ENCODE results near the gene SAMD1. TPM values are rescaled to one million over a fixed set of nuclear protein-coding genes. Genes with fewer than 3 reads are reported as not detected.

SAMD1 gene
- total and polyA plus RNA-seq, 9 donors, result 27.1 to 53.6 (median 44.6) TPM

- Histone ChIP-seq H3K27me3 (ENCODE audit: control insufficient read depth, insufficient read depth, low read length) (no peaks in the 10 kb centered on the region), H3K9me3 (replicated peaks; ENCODE audit: control insufficient read depth, low read depth, low read length) (no peaks in the 10 kb centered on the region), H3K27ac (ENCODE audit: low read length) (no peak overlapping the region), H3K4me3 (ENCODE audit: low read length) (no peak overlapping the region), H3K36me3 (ENCODE audit: control insufficient read depth, insufficient read depth, low read length) (no peaks in the 10 kb centered on the region), H3K4me1 (ENCODE audit: control insufficient read depth, insufficient read depth, low read length) (peaks cover 8% of the 10 kb centered on the region)
- DNase-seq, result no peak
- WGBS (ENCODE audit: insufficient coverage), result 89% methylated on average over 4 of the region's 7 CpGs
These were observed 51.4 kb downstream of the SAMD1 start for GRCh38 chr19:14039181-14039580.

Other genes starting within 250 kb of the SAMD1 start
- gene NANOS3, start 213.6 kb downstream of the SAMD1 start, total RNA-seq, result 2.6 TPM
- 1 to 10 TPM in 7 of 8 donors, under 1 TPM in 1; 0.71 to 3.4 (median 1.4) TPM for gene NANOS3, start 213.6 kb downstream of the SAMD1 start, polyA plus RNA-seq (ENCODE audit: insufficient read depth in 1 of 8, insufficient read length in 8 of 8, low replicate concordance in 1 of 8)
- 2.1 TPM for gene BRME1, start 184.6 kb downstream of the SAMD1 start, total RNA-seq
- 1 to 10 TPM; 2.4 to 6.1 (median 4.0) TPM for gene BRME1, start 184.6 kb downstream of the SAMD1 start, polyA plus RNA-seq (ENCODE audit: insufficient read depth in 1 of 8, insufficient read length in 8 of 8, low replicate concordance in 1 of 8)
- gene CC2D1A, start 184.6 kb downstream of the SAMD1 start, total RNA-seq, result 8.7 TPM
- 10 to 100 TPM; 12.0 to 18.6 (median 15.3) TPM for gene CC2D1A, start 184.6 kb downstream of the SAMD1 start, polyA plus RNA-seq (ENCODE audit: insufficient read depth in 1 of 8, insufficient read length in 8 of 8, low replicate concordance in 1 of 8)
- gene PODNL1, start 152.3 kb downstream of the SAMD1 start, total RNA-seq, result 0.09 TPM
- gene PODNL1, start 152.3 kb downstream of the SAMD1 start, polyA plus RNA-seq (ENCODE audit: insufficient read depth in 1 of 8, insufficient read length in 8 of 8, low replicate concordance in 1 of 8), result 1 to 10 TPM in 2 of 8 donors, under 1 TPM in 6; 0.63 to 1.4 (median 0.98) TPM
- gene DCAF15, start 138.2 kb downstream of the SAMD1 start, total RNA-seq, result 14.9 TPM
- 10 to 100 TPM; 18.6 to 26.1 (median 21.5) TPM for gene DCAF15, start 138.2 kb downstream of the SAMD1 start, polyA plus RNA-seq (ENCODE audit: insufficient read depth in 1 of 8, insufficient read length in 8 of 8, low replicate concordance in 1 of 8)
- 1.8 TPM for gene RFX1, start 84.4 kb downstream of the SAMD1 start, total RNA-seq
- 1 to 10 TPM; 6.2 to 9.5 (median 7.3) TPM for gene RFX1, start 84.4 kb downstream of the SAMD1 start, polyA plus RNA-seq (ENCODE audit: insufficient read depth in 1 of 8, insufficient read length in 8 of 8, low replicate concordance in 1 of 8)
- gene RLN3, start 62.6 kb downstream of the SAMD1 start, total RNA-seq, result not detected
- not detected for gene RLN3, start 62.6 kb downstream of the SAMD1 start, polyA plus RNA-seq (ENCODE audit: insufficient read depth in 1 of 8, insufficient read length in 8 of 8, low replicate concordance in 1 of 8)
- gene IL27RA, start 59.0 kb downstream of the SAMD1 start, total RNA-seq, result 3.4 TPM
- 1 to 10 TPM; 1.9 to 6.1 (median 4.1) TPM for gene IL27RA, start 59.0 kb downstream of the SAMD1 start, polyA plus RNA-seq (ENCODE audit: insufficient read depth in 1 of 8, insufficient read length in 8 of 8, low replicate concordance in 1 of 8)
- 0.18 TPM for gene PALM3, start 28.7 kb downstream of the SAMD1 start, total RNA-seq
- 1 to 10 TPM in 5 of 8 donors, under 1 TPM in 3; 0.33 to 2.3 (median 1.2) TPM for gene PALM3, start 28.7 kb downstream of the SAMD1 start, polyA plus RNA-seq (ENCODE audit: insufficient read depth in 1 of 8, insufficient read length in 8 of 8, low replicate concordance in 1 of 8)
- 0.62 TPM for gene MISP3, start 18.0 kb downstream of the SAMD1 start, total RNA-seq
- 1 to 10 TPM in 2 of 8 donors, under 1 TPM in 6; 0.65 to 1.4 (median 0.78) TPM for gene MISP3, start 18.0 kb downstream of the SAMD1 start, polyA plus RNA-seq (ENCODE audit: insufficient read depth in 1 of 8, insufficient read length in 8 of 8, low replicate concordance in 1 of 8)
- gene C19orf67, start 5.0 kb downstream of the SAMD1 start, total RNA-seq, result 0.18 TPM
- gene C19orf67, start 5.0 kb downstream of the SAMD1 start, polyA plus RNA-seq (ENCODE audit: insufficient read depth in 1 of 8, insufficient read length in 8 of 8, low replicate concordance in 1 of 8), result not detected
- gene PRKACA, start 27.0 kb upstream of the SAMD1 start, total RNA-seq, result 121 TPM
- 100 to 1,000 TPM; 303 to 485 (median 426) TPM for gene PRKACA, start 27.0 kb upstream of the SAMD1 start, polyA plus RNA-seq (ENCODE audit: insufficient read depth in 1 of 8, insufficient read length in 8 of 8, low replicate concordance in 1 of 8)
- gene ASF1B, start 45.8 kb upstream of the SAMD1 start, total RNA-seq, result 6.6 TPM
- 10 to 100 TPM in 7 of 8 donors, 1 to 10 TPM in 1; 8.2 to 15.1 (median 12.7) TPM for gene ASF1B, start 45.8 kb upstream of the SAMD1 start, polyA plus RNA-seq (ENCODE audit: insufficient read depth in 1 of 8, insufficient read length in 8 of 8, low replicate concordance in 1 of 8)
- 7.8 TPM for gene ADGRL1, start 115.4 kb upstream of the SAMD1 start, total RNA-seq
- gene ADGRL1, start 115.4 kb upstream of the SAMD1 start, polyA plus RNA-seq (ENCODE audit: insufficient read depth in 1 of 8, insufficient read length in 8 of 8, low replicate concordance in 1 of 8), result 10 to 100 TPM; 14.3 to 28.0 (median 21.5) TPM